LNCaP clone FGC (cell line): Measurements from ENCODE around the gene STAB2.

Experiments used
- DNase-seq: peaks from one replicate; pipeline ENCODE4 v3.0.0-alpha.2; 2011; ENCODE audit warnings: low read depth
- H3K4me3 ChIP-seq: 2 replicates; pipeline ENCODE4 v1.5.1; 2011; ENCODE audit warnings: mild to moderate bottlenecking, low read depth, low read length, control low read depth
- TF ChIP-seq, protein P1 (sequence below): IDR thresholded peaks from 2 replicates; pipeline ENCODE4 v1.5.1; 2012; ENCODE audit warnings: mild to moderate bottlenecking; ENCODE audit not compliant: control insufficient read depth, insufficient read depth; ENCODE audit errors: extremely low read depth

Gene STAB2

DNA sequence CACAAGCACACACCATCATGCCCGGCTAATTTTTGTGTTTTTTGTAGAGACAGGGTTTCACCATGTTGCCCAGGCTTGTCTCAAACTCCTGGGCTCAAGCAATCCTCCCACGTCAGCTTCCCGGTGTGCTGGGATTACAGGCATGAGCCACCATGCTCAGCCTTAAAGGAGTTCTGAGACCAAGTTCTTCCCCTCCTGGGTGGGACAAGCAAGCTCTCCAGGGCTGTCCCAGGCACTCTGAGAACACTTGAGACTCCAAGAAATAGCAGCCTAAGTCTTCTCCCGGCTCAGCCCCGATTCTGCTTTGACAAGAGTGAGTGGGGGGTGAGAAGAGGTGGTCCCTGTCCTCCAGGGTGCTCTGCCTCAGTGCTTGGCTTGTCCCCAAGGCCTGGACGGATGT, 86.4 kb downstream of the STAB2 start:
- TF ChIP-seq, protein P1, sequence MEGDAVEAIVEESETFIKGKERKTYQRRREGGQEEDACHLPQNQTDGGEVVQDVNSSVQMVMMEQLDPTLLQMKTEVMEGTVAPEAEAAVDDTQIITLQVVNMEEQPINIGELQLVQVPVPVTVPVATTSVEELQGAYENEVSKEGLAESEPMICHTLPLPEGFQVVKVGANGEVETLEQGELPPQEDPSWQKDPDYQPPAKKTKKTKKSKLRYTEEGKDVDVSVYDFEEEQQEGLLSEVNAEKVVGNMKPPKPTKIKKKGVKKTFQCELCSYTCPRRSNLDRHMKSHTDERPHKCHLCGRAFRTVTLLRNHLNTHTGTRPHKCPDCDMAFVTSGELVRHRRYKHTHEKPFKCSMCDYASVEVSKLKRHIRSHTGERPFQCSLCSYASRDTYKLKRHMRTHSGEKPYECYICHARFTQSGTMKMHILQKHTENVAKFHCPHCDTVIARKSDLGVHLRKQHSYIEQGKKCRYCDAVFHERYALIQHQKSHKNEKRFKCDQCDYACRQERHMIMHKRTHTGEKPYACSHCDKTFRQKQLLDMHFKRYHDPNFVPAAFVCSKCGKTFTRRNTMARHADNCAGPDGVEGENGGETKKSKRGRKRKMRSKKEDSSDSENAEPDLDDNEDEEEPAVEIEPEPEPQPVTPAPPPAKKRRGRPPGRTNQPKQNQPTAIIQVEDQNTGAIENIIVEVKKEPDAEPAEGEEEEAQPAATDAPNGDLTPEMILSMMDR, result no peak
- no peak for DNase-seq
- no peak overlapping the region for H3K4me3 ChIP-seq

DNA sequence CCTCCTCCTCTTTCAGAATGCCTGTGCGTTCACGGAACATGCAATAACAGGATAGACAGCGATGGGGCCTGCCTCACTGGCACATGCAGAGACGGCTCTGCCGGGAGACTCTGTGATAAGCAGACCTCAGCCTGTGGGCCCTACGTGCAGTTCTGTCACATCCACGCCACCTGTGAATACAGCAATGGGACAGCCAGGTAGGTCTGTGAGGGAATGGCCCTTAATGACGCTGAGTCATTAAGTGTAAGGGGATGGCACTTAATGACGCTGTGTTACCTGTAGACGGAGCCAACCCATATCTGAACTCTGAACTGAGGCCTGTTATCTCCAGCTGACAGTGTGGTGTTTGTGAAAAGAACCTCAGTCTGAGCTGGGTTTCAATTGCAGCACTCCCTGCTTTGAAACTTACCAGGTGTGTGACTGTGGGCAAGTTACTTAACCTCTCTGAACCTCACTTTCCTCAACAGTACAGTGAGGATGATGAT, 86.9 kb downstream of the STAB2 start:
- H3K4me3 ChIP-seq, result no peak overlapping the region
- TF ChIP-seq, protein P1, result no peak
- DNase-seq, result no peak

DNA sequence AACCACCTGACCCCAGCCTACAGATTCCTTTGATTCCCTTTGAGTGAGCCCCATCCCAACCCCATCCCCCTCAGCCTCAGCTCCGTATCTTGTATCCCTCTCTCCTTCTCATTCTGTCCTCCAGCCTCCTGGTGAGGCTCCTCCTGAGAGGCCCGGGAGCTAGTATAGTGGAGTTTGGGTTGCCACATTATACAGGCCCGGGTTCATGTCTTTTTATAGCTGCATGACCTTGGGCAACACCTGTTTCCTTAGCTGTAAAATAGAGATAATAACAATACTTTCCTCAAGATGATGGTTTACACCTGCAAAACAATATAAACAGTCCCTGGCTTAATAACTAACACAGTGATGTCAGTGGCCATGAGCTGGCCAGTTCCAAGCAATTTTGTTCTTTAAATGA, 89.8 kb downstream of the STAB2 start:
- DNase-seq, result no peak
- no peak overlapping the region for H3K4me3 ChIP-seq
- TF ChIP-seq, protein P1, result no peak

DNA sequence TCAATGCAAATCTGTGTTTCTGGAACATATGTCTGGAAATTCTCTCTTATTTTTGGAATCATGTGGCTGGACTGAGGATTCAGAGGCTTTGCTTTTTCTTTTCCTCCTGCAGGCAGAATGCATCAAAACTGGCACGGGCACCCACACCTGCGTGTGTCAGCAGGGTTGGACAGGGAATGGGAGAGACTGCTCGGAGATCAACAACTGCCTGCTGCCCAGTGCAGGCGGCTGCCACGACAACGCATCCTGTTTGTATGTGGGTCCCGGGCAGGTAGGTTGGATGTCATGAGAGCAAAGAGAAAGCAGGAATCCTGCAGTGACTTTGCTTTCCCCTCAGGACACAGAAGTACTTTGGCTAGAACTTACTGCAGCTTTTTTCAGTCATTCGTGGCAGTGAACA, 90.3 kb downstream of the STAB2 start:
- peak; percentile 10 for DNase-seq
- TF ChIP-seq, protein P1, result no peak
- H3K4me3 ChIP-seq, result no peak overlapping the region

DNA sequence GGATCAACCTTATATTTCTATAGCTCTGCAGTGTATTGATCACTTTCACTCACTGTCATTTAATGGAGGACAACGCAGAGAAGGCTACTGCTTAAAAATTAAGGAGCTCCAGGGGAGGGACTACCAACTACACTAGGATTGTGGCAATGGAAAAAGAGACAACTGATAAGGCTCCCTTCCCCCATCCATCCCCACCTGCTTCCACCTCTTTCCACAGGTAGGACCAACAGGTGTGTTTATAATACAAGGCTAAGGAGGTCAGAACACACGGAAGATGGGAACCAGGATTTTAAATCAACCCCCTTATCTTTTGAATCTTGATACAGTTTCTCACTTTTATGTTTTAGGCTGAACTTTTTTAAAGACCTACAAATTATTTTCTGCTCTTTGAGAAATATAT, 90.8 kb downstream of the STAB2 start:
- DNase-seq, result no peak
- H3K4me3 ChIP-seq, result no peak overlapping the region
- TF ChIP-seq, protein P1, result no peak

DNA sequence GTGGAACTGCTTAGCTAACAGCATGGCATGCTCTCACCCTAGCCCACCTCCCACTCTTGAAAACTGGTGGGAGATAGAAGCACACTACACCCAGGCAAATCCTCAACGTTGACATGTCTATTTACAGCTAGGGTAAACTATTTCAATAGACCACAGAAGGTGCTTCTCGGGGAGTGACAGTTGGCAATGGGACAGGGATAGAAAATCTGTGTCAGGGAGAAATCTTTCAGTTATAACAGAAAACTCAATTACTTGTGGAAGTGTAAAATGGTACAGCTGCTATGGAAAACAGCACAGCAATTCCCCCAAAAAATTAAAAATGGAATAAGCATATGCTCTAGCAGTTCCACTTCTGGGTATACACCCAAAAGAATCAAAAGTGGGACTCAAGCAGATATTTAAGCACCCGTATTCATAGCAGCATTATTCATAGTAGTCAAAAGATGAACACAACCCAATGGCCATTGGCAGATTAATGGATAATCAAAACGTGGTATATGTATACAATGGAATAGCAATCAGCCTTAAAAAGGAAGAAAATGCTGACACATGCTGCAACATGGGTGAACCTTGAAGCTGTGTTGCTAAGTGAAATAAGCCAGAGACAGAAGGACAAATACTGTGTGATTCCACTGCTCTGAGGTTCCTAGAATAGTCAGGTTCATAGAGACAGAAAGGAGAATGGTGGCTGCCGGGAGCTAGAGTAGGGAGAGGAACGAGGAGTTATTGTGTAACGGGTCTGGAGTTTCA, 92.5 kb downstream of the STAB2 start:
- TF ChIP-seq, protein P1, result no peak
- no peak overlapping the region for H3K4me3 ChIP-seq
- DNase-seq, result no peak

DNA sequence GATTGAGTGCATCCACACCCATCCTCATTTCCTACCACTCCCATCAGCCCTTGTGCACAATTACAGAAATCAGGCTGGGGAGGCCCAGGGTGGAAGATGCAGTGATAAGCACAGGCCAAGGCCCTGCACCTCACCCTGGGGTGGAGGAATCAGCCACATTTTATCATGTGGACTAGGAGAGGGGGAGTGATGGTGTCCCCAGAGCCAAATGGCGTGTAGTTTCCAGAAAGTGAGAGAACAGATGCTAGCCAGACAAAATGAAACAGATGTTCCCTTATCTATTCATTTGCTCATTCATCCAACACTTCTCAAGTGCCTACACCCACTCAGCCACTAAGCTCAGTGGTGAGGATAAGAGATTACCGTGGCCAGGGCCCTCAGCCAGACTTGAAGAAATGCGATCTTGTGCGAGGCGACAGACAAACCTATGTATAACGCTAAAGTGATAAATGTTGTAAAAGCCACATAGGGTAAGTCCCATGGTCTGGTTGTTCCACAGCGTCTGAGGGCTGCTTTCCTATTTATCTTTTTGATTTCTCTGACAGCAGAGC, 93.6 kb downstream of the STAB2 start:
- no peak overlapping the region for H3K4me3 ChIP-seq
- no peak for DNase-seq
- TF ChIP-seq, protein P1, result no peak
